Dermis blood vessel endothelial cell (primary cell): ENCODE results near the gene NEU2. TPM values are rescaled to one million over a fixed set of nuclear protein-coding genes. Genes with fewer than 3 reads are reported as not detected.

Experiments used
- DNase-seq: peaks from one replicate; pipeline ENCODE4 v3.0.0; 2010
- total RNA-seq: library from RNA; depleted of rRNA; stranded (reverse); fragments of >200 nt; gene quantifications from 2 replicates; pipeline ENCODE4 v1.2.3, GENCODE V29; 2014

Gene NEU2
- not detected in 2 replicates for total RNA-seq

DNA sequence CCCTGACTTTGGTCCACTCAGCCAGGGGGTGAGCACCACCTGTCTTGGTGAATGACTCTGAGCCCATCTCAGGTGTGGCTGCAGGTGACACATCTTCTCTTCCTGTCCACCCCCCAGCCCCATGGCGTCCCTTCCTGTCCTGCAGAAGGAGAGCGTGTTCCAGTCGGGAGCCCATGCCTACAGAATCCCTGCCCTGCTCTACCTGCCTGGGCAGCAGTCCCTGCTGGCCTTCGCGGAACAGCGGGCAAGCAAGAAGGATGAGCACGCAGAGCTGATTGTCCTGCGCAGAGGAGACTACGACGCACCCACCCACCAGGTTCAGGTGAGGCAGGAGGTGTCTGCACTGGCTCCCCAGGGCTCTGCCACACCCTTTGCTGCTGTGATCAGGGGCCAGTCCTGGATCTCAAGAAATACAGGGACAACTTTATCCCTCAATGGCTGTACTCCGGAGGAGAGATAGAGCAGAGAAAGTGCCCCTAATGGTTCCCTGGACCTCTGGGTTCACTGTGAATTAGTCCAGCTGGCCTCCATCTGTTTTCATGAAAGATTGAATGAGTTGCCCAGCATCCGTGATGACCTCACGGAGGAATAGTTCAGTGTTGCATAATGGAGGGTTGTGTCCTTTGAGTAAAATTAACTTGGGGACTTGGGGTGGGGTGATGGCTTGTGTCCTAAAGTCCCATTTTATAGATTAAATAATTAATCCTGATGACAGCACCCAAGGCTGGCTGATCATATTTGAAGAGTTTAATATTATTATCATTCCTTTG, at the start of gene NEU2:
TSS of gene NEU2 (plus strand) at position 122 of the 770 bp plus-strand sequence. CDS start at position 122, 0 bp downstream.
- no peak for DNase-seq

DNA sequence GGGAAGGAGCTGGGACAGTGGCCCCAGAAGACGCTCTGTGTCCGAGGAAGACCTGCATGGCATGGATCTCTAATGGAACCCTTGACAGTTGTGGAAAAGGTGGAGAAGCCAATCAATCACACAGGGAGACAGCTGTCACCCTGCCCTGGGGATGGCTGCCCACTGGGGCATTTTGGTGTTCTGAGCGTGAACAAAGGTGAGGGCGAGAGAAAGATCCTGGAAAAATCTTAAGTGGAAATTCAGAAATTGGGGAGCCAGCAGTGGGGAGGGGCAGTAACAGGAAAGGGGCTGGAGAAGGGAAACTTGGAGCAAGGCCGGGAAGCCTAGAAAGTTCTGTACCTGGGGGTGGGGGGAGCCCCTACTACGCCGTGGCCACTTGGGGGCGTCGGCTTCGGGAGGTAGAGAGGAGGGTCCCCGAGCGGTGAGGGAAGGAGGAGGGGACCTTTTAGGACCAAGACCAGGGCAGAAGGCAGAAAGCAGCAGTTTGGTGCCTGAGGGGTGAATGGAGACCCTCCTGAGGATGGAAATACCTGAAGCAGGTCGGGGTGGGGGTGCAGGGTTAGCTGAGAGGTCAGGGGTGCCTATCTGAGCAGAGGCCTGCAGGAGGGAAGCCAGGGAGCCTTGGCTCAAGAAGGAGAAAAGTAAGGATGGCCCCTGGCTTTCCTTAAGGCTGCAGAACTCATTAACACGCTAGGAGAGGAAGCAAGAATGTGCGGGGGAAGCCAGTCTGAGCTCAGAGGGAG, 49.4 kb upstream of the NEU2 start:
- DNase-seq = no peak

DNA sequence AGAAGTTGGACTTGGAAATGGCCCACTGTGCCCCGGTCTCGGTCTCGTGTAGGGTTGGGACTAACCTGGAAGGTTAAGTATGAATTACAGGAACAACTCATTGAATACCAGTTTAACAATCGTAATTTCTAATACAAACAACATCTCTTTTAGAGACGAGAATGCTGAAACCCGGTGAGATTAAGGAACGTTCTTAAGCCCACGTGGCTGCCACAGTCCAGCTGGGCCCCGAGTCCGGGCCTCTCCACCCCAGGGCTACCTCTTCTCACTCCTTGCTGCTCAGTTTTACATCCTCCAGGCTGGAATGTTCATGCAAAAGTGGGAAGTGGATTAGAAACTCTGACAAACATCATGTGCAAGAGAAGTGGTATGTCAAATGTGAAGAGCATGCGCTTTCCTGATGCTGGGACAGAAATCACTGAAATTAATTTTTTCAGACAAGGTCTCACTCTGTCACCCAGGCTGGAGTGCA, 48.8 kb upstream of the NEU2 start:
- no peak for DNase-seq

DNA sequence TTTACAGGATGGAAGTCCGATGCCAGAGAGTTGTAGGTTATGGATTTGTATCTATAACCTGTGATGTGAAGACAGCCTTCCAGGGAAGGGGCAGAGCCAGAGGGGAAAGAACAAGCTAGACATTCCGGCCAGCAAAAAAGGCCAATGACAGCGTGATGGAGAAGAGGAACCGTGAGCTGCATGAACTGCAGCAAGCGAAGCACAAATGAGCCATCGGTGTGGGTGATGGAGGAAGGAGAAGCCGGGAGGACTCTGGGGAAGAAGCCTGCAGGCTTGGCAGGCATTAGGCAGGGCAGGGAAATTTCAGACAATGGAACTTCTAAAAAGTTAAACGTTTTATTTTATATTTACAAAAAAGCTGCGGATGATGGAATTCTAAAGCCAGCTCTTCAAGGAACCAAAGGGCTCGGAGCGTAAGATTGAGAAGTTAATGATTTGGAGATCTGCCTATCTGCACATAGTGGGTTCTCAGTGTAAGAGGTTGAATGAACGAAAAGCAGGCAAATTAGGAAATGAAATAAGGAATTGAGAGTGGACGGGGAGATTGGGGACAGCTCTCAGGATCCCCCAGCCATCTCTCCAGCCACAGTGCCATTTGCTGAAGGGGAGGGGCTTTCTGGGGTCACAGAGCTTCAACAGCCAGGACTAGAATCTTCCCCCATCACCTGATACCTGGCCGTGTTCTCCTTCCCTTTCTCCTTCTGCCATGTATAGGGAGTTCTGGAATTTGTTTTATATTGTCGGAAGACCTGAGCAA, 47.8 kb upstream of the NEU2 start:
- DNase-seq = no peak

DNA sequence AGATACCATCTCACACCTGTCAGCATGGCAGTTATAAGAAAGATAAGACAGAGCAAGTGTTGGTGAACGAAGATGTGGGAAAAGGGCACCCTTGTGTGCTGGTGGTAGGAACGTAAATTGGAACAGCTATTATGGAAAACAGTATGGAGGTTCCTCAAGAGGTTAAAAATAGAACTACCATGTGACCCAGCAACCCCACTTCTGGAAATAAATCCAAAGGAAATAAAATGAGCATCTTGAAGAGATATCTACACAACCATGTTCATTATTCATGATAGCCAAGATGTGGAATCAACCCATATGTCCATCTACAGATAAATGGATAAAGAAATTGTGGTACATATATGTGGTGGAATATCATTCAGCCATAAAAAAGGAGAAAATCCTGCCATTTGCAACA, 46.3 kb upstream of the NEU2 start:
- DNase-seq = no peak

DNA sequence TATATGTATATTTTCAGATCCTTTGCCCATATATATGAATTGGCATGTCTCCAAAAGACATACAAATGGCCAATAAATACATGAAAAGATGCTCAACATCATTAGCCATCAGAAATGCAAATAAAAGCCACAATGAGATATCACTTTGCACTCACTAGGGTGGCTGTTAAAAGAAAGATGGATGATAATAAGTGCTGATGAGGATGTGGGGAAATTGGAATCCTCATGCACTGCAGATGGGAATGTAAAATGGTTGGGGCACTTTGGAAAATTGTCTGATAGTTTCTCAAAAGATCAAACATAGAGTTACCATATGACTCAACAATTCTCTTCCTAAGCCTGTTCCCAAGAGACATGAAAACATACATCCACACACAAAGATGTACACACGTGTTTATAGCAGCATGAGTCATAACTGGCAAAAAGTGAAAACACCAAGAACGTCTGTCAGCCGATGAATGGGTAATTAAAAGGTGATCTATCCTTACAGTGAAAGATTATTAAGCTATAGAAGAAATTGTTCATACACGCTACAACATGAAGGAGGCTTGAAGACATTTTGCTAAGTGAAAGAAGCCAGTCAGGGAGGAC, 39.1 kb upstream of the NEU2 start:
- DNase-seq = no peak

DNA sequence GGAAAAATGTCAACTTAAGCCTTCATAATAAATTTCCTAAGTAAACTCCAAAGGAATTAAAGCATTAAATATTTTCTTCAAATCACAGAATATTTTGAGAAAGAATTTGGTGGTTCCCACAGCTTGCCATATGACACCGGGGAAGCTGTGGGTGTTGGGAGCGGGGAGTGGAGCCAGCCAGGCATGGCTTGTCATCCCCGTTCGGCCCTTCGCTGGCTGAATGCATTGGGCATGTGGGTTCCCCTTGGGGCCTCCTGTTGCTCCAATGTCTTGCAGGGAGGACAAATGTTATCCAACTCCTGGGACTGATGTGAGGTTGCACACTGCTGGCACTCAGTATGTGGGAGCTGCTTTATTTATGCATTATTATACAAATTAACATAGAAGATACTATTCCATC, 38.0 kb upstream of the NEU2 start:
- no peak for DNase-seq

DNA sequence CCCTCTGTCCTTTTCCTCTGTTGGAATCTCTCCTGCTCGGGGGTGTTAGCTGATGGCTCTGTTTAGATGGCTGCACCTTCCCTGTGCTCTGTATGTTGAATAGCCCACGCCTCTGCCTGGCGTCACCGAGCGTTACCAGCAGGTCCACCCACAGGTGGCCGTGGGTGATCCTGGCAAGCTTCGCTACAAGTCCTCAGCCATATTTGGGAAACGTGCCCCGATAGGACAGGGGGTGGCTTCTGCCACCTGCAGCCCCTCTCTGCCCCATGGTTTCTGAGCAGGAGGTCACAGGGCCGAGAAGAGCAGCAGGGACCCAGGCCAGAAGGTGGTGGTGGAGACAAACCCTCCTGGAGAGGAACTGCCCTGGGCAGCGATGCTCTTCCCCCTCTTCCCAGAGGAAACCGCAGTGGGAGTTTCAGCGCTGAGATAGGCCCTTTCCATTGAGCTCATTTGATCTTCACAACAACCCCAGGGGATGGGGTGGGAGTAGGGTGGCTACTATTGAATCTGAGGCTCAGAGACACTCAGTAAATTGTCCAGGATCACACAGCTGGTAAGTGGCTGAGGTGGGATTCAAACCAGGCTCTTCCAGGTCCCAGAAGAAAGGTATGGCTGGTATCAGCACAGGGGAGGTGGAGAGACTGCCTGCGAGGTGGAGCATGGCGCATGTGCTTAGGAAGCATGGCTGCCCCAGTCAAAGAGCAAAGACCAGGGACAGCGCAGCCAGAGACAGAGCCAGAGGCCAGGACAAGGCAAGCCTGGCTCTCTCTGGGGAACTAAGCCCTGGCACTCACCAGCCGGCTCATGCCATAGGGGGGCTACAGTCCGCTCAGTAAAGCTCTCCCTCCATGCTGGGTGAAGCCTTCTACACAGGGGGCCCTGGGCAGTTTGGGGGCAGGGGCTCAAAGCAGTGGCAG, 34.5 kb upstream of the NEU2 start:
- DNase-seq = no peak

DNA sequence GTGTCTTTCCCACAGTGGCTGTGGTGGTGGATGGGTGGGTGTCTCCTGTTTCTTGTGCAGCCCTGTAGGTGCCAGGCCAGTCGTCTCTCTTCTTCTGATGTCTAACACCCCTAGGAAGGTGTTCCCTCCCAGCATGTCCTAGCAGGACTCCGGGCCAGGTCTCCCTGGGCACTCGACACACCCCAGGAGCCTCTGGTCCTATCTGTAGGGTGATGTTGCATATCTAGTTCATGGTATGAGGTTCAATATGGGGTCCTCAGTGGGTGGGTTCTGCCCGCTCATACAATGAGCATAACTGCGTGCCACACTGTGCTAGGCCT, 33.8 kb upstream of the NEU2 start:
- DNase-seq = no peak

DNA sequence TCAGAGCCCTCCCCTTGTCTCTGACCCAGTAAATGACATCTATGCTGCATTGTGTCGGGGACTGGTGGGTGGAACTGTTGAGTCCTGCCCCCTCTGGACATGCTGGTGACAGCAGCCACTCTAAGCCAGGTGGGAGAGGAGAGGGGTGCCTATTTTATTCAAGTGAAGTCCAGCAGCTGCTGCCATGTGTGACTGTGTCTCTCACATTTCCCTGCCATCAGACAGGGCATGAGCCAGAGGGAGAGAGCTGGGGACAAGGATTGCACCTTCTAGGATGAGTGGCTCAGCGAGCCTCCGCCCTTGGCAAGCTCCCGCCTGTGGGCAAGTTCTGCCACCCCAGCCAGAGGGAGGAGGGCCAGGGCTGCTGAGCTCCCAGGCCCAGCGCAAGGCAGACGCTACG, 33.1 kb upstream of the NEU2 start:
- DNase-seq = no peak

DNA sequence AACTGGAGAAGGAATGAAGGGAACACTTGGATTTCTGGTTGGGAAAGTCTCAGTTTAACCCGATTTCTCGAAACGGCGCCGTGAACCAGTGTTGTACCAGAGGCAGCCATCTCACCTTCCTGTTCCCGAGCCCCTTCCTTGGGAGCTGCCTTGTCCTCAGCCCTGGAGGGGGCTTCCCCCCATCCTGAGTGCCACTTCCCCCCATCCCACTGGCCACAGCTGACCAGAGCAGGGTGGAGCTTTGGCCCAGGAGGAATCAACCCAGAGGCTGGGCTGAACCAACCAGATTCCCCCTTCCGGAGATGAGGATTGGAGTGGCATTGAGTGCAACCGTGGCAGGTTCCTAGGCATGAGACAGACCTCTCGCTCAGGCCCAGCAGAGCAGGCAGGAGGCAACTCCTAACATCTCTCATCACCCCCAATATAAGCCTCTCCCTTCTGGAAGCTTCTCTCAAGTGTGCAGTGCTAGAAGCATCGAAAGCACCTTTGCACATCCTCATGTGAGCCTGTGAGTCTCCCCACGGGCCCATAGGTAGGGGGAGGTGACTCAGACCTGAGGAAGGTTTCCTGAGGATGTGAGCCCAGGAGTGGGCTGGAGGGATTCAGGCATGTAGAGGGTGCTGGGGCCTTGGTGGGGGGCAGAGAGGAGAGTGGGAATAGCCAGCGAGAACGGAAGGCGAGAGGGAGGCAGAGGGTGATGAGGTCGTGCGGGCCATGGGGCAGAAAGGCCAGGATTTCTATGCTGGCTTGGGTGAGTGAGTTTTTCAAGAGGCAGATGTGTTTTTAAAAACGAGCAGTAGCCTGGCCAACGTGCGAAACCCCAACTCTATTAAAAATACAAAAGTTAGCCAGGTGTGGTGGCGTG, 31.4 kb upstream of the NEU2 start:
- DNase-seq = no peak

DNA sequence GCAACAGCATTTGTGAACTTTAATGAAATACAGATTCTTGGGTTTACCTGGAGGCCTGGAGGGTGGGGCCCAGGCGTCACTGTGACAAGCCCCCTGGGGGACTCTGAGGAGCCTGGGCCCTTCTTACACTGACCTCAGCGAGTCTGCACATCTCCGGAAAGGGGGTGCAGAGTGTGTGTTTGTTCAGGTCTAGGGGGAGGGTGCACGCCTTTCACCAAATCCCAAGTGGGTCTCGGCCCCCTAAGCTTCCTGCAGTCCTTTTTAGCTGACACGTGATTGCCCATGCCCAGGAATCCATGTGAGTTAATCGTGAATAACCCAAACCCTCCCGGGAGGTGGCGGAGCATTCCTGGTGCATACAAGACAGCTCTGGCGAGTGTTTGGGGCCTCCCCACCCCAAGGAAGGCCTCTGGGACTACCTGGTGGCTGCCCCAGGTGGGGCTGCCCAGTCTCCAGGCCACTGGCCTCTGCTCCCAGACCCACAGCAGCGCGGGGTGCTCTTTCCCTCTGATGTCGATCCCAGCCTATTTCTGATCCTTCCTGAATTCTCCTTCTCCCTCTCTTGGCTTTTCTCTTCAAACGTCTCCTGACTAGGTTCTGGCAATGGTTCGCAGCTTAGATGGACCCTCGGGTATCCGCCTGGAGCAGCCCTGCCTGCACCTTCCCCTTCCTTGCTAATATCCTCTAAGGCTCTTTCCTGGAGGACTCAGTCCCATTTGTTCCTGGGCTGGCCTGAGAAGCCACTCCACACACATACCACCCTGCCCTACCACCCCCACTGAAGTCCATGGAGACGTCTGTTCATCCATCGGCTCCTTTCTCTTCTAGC, 29.4 kb upstream of the NEU2 start:
- DNase-seq = no peak

DNA sequence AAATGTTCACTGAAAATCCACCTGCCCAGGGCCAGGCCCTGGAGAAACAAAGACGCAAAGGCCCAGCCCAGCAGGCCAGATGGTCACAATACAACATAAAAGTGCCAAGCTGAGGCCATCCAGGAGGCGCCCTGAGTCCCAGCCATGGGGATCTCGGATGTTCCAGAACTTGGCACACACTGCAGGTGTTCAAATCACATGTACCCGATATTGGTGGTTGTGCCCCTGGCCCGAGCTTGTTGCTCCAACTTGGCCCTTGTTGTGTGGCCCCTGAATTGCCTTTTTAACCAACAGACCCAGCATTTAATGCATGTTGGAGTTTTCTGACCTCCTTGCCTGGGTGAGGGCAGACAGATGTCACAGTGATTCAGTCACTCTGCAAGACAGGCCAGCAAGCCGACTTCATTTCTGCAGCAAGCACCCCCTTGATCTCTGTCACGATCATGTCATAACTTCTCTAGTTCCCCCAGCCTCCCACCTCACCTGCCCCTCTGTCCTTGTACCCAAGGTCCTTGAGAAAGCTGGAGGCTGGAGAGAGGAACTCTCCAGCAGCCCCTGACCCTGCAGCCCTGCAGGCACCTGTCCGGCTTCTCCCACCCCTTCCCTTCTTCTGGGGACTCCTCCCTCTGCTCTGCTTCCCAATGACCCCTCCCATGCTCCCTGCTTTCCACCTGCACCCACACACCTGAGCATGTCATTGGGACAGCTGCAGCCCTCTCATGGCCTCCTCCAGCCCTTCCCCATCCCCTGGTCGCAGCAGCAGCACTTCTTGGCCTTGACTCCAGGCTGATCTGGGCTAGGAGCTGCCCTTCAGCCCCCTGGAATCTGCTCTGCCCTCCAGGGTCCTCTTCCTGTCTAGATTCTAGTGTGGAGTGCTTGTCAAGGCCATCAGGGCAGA, 28.6 kb upstream of the NEU2 start:
- DNase-seq = no peak

DNA sequence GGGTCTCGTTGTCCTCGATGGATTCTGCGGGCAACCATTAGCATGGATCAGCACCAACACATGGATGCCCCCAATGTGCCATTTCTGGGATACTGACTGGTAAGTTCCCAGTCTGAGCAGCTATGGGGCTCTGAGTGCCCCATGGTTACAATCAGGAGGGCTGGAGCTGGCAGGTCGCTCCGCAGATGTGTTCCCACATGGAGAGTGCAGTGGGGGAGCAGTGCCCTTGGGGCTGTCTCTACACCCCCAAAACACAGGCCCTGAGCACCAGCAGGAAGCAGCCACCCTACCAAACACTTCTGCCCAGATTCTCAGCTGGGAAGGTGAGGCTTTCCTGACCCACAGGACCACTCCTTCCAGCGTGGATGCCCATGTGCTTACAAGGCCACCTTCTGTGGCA, 27.4 kb upstream of the NEU2 start:
- DNase-seq = no peak

DNA sequence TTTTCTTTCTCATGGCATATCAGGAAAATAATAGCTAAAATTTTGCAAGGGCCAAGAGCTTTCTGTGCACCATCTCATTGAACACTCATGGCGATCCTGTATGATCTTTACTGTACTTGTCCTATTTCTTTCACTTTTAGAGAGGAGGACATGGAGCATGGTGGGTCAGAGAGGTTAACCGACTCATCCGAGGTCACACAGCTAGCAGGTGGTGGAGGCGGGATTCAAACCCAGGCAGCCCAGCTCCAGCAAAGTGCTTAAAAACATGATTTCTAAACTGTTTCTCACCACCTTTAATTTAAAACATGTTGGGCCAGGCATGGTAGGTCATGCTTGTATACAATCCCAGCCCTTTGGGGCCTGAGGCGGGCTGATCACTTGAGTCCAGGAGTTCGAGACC, 25.8 kb upstream of the NEU2 start:
- DNase-seq = no peak

DNA sequence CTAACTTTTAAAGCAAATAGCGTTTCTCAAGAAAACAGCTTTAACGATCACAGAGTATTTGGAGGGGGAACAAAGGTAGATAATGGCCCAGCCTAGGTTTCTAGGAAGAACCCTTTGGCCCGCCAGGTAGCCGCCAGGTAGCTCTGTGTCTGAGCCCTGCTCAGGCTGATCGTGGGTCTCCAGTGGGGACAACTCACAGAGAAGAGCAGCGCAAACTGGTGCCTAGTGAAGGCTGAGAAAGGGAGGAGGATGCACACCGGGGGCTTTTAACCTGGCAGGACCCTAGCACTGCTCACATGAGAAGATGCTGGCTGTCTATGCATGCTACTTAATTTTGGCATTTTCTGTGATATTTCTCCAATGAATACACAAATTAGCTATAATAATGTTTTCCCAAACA, 25.2 kb upstream of the NEU2 start:
- DNase-seq = no peak

DNA sequence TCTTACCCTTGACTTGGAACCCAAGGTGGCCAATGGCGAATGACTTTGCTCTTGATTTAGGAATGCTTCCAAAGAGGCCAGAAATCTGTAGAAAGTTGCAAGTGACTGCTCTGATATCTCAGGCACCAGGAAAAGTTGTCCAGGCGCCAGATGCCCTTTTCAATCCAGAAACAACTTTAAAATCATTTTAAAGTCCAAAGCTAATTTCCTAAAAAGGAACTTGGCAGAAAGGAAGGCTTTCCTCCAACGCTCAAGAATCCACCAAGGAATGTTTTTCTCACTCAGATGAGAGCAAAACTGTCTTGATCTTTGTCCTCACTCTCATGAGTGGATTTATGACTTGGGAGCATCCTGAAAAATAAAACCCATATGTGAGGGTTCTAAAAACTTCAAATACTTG, 24.7 kb upstream of the NEU2 start:
- no peak for DNase-seq

DNA sequence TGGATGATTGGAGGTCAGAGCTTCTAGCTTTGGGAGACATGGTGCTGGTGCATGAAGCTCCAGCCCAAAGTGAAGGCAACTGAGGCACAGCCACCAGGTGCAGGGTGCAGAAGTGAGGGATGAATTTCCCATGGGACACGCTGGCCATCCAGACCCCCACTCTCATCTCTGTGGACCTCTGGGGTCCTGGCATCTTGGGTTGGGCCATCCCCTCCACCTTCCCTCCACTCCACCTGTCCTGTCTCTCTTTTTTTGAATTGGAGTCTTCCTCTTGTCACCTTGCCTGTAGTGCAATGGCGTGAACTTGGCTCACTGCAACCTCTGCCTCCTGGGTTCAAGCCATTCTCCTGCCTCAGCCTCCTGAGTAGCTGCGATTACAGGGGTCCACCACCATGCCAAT, 22.8 kb upstream of the NEU2 start:
- no peak for DNase-seq
